Astrocyte of the hippocampus (primary cell): ENCODE results near the gene TPP1.
A peak's percentile ranks its signal among the peaks of the same experiment; 100 is the strongest.

Experiments
- DNase-seq: peaks from one replicate; pipeline ENCODE4 v3.0.0; 2011; ENCODE audit warnings: low read depth, low spot score

Gene TPP1

GRCh38 chr11:6619004-6619745 lies at the start of gene TPP1:
Gene TPP1, minus strand, starts transcription at chr11:6619422. Its CDS starts 22 bp downstream, at chr11:6619400.
- DNase-seq: peak; percentile 97

GRCh38 chr11:6667733-6668374 lies 48.6 kb upstream of the TPP1 start:
- DNase-seq: peak; percentile 21

- no peak for DNase-seq
These were observed 47.3 kb upstream of the TPP1 start for GRCh38 chr11:6666302-6667183.

- DNase-seq: no peak
These were observed 45.3 kb upstream of the TPP1 start for GRCh38 chr11:6664551-6664950.

- DNase-seq: no peak
These were observed 44.7 kb upstream of the TPP1 start for GRCh38 chr11:6663794-6664469.

GRCh38 chr11:6660712-6661111 lies 41.5 kb upstream of the TPP1 start:
- DNase-seq: no peak

GRCh38 chr11:6658647-6659046 lies 39.4 kb upstream of the TPP1 start:
- DNase-seq: no peak

- no peak for DNase-seq
These were observed 38.1 kb upstream of the TPP1 start for GRCh38 chr11:6657346-6657745.

- DNase-seq: no peak
These were observed 37.7 kb upstream of the TPP1 start for GRCh38 chr11:6656936-6657335.

- DNase-seq: no peak
These were observed 37.3 kb upstream of the TPP1 start for GRCh38 chr11:6656584-6656915.

- no peak for DNase-seq
These were observed 36.8 kb upstream of the TPP1 start, which contains the start of gene DCHS1 for GRCh38 chr11:6655790-6656583. Gene DCHS1, minus strand, starts transcription at chr11:6655809. Its CDS starts 14,196 bp downstream, at chr11:6641613.

- DNase-seq: peak; percentile 53
These were observed 36.0 kb upstream of the TPP1 start for GRCh38 chr11:6655020-6655789.

GRCh38 chr11:6654281-6655019 lies 35.2 kb upstream of the TPP1 start:
- DNase-seq: peak; percentile 20

GRCh38 chr11:6653656-6654055 lies 34.4 kb upstream of the TPP1 start:
- DNase-seq: no peak

GRCh38 chr11:6653097-6653496 lies 33.9 kb upstream of the TPP1 start:
- no peak for DNase-seq

- no peak for DNase-seq
These were observed 33.0 kb upstream of the TPP1 start for GRCh38 chr11:6652182-6652581.

GRCh38 chr11:6650980-6651379 lies 31.8 kb upstream of the TPP1 start:
- DNase-seq: no peak

GRCh38 chr11:6650104-6650503 lies 30.9 kb upstream of the TPP1 start:
- DNase-seq: no peak

- no peak for DNase-seq
These were observed 29.3 kb upstream of the TPP1 start for GRCh38 chr11:6648501-6648900.
